ENCODE measurements around the gene TLE3. TPM values are rescaled to one million over a fixed set of nuclear protein-coding genes. Genes with fewer than 3 reads are reported as not detected.

Gene TLE3
- total RNA-seq, 2 donors from 2014 or later = 157 to 246 TPM

GRCh38 chr15:70017025-70017424 is 80.7 kb downstream of the TLE3 start:
- TF ChIP-seq CTCF (IDR thresholded peaks at IDR 0.05) (no peak), POLR2A (IDR thresholded peaks at IDR 0.05) (no peak), POLR2AphosphoS5 (IDR thresholded peaks at IDR 0.05) (no peak)
- intact Hi-C loops (cut with DNase I) = no loop called here
- WGBS = 99% methylated on average over 4 of the region's 4 CpGs
- Histone ChIP-seq H3K9me3 (no peaks in the 10 kb centered on the region), H3K4me1 (replicated peaks) (no peaks in the 10 kb centered on the region), H3K36me3 (no peaks in the 10 kb centered on the region), H3K4me3 (no peak overlapping the region), H3K27ac (no peak overlapping the region), H3K27me3 (replicated peaks; ENCODE audit: insufficient read depth) (no peaks in the 10 kb centered on the region)
- DNase-seq (ENCODE audit: low spot score) = no peak

GRCh38 chr15:70016511-70016994 is 81.2 kb downstream of the TLE3 start:
- Histone ChIP-seq H3K27me3 (replicated peaks; ENCODE audit: insufficient read depth) (no peaks in the 10 kb centered on the region), H3K4me3 (no peak overlapping the region), H3K36me3 (no peaks in the 10 kb centered on the region), H3K27ac (no peak overlapping the region), H3K9me3 (no peaks in the 10 kb centered on the region), H3K4me1 (replicated peaks) (no peaks in the 10 kb centered on the region)
- no peak for DNase-seq (ENCODE audit: low spot score)
- intact Hi-C loops (cut with DNase I) = no loop called here
- TF ChIP-seq CTCF (IDR thresholded peaks at IDR 0.05) = no peak
- no peak for TF ChIP-seq POLR2AphosphoS5 (IDR thresholded peaks at IDR 0.05)
- TF ChIP-seq POLR2A (IDR thresholded peaks at IDR 0.05) = no peak
- WGBS = 84% methylated on average over 6 of the region's 6 CpGs

GRCh38 chr15:70014860-70015490 is 82.7 kb downstream of the TLE3 start:
- no peak overlapping the region for H3K27ac ChIP-seq
- intact Hi-C loops (cut with DNase I) = no loop called here
- TF ChIP-seq POLR2A (IDR thresholded peaks at IDR 0.05) (no peak), POLR2AphosphoS5 (IDR thresholded peaks at IDR 0.05) (no peak), CTCF (IDR thresholded peaks at IDR 0.05) (no peak)
- H3K27me3 ChIP-seq (replicated peaks; ENCODE audit: insufficient read depth) = no peaks in the 10 kb centered on the region
- H3K36me3 ChIP-seq = no peaks in the 10 kb centered on the region
- no peaks in the 10 kb centered on the region for H3K9me3 ChIP-seq
- no peak overlapping the region for H3K4me3 ChIP-seq
- WGBS = 79% methylated on average over 9 of the region's 9 CpGs
- DNase-seq (ENCODE audit: low spot score) = no peak
- H3K4me1 ChIP-seq (replicated peaks) = no peaks in the 10 kb centered on the region

- 96% methylated on average over 6 of the region's 6 CpGs for WGBS
- Histone ChIP-seq H3K27me3 (replicated peaks; ENCODE audit: insufficient read depth) (no peaks in the 10 kb centered on the region), H3K27ac (no peak overlapping the region), H3K4me3 (no peak overlapping the region), H3K36me3 (no peaks in the 10 kb centered on the region), H3K4me1 (replicated peaks) (peaks cover 1% of the 10 kb centered on the region), H3K9me3 (no peaks in the 10 kb centered on the region)
- intact Hi-C loops (cut with DNase I) = no loop called here
- DNase-seq (ENCODE audit: low spot score) = no peak
- TF ChIP-seq POLR2AphosphoS5 (IDR thresholded peaks at IDR 0.05) = no peak
- no peak for TF ChIP-seq POLR2A (IDR thresholded peaks at IDR 0.05)
- no peak for TF ChIP-seq CTCF (IDR thresholded peaks at IDR 0.05)
These were observed 83.4 kb downstream of the TLE3 start for GRCh38 chr15:70014331-70014730.

- DNase-seq (ENCODE audit: low spot score) = no peak
- no peaks in the 10 kb centered on the region for H3K36me3 ChIP-seq
- intact Hi-C loops (cut with DNase I) = no loop called here
- H3K4me1 ChIP-seq (replicated peaks) = peaks cover 4% of the 10 kb centered on the region
- no peak overlapping the region for H3K27ac ChIP-seq
- no peak overlapping the region for H3K4me3 ChIP-seq
- TF ChIP-seq CTCF (IDR thresholded peaks at IDR 0.05) (no peak), POLR2AphosphoS5 (IDR thresholded peaks at IDR 0.05) (no peak), POLR2A (IDR thresholded peaks at IDR 0.05) (no peak)
- 61% methylated on average over 8 of the region's 8 CpGs for WGBS
- H3K27me3 ChIP-seq (replicated peaks; ENCODE audit: insufficient read depth) = no peaks in the 10 kb centered on the region
- H3K9me3 ChIP-seq = no peaks in the 10 kb centered on the region
These were observed 83.9 kb downstream of the TLE3 start for GRCh38 chr15:70013656-70014313.

All from prostate gland (tissue), 2 donors.